Gastroesophageal sphincter (tissue), 3 donors: Measurements from ENCODE around the gene ACSM2B.
"Not testable (repeated sequence)": the region's sequence is repeated elsewhere in the genome, so short reads cannot be mapped to it uniquely, and the experiment has no call there.

Source experiments
- CTCF ChIP-seq, 4 experiments: fragments of 200-600 bp in 2 of 4; fragments of 450-650 bp in 2 of 4; sonication (generic) in 1 of 4; IDR thresholded peaks; one replicate each; pipeline ENCODE4 v1.5.1; 2017 to 2019; ENCODE audit warnings: antibody characterized with exemption in 4 of 4, mild to moderate bottlenecking in 2 of 4, moderate library complexity in 2 of 4
- EP300 ChIP-seq: sonication (generic); formaldehyde crosslinking; IDR thresholded peaks from one replicate; pipeline ENCODE4 v1.6.1; 2017; ENCODE audit warnings: antibody characterized with exemption, mild to moderate bottlenecking
- POLR2A ChIP-seq, 2 donors: fragments of 450-650 bp; IDR thresholded peaks; one replicate each; pipeline ENCODE4 v1.6.1; 2017; ENCODE audit warnings: antibody characterized with exemption in 2 of 2, mild to moderate bottlenecking in 2 of 2, moderate library complexity in 1 of 2

DNA sequence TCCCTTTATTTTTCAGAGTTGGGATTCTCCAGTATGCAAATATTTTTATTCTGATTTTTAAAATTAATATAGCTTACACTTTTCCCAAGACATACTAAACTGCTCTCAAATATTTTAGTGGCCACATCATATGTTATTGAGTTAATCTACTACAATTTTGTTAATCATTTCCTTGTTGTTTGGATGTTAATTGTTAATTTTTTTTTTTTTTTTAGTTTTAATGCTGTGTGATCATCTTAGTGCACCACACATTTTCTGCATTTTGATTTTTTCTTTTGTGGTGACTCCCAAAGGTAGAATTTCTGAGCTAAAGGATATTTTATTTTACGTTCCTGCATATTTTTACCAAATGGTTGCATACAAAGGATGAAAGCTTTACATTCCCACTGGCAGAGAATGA is 10.5 kb upstream of the ACSM2B start:
- not testable (repeated sequence) for TF ChIP-seq POLR2A (IDR thresholded peaks at IDR 0.05); CTCF (IDR thresholded peaks at IDR 0.05); EP300
